Measurements from ENCODE around the gene TMEM109. TPM values are rescaled to one million over a fixed set of nuclear protein-coding genes. Genes with fewer than 3 reads are reported as not detected.

Gene TMEM109
- total and polyA plus RNA-seq, 2 of the 4 experiments (the other 2 are of a cell fraction): 15.1 to 69.7 TPM

DNA sequence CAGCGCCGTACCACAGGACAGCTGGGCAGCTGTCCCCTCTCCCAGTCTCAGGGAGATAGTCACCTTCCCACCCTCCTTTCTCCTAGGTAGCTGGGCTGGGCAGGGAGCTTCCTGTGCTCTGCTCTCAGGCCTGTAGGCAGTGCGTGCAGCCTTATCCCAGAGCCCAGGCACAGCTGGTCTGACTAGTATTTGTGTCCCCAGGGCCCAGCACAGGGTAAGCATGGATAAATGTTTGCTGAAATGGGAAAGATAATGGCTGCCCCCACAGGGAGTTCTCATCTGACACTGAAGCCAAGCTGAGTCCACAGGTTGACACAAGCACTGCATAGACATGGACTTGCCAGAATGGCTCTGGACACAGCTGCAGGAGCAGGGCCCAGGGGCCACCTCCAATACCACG lies 28.3 kb downstream of the TMEM109 start:
- ChIA-PET POLR2A (ENCODE audit: unreplicated experiment) (no interaction called here), CTCF (no interaction called here)
- Histone ChIP-seq H3K4ac (ENCODE audit: low read depth, low read length) (no peak overlapping the region), H3K27me3 (ENCODE audit: control insufficient read depth, insufficient read depth, low read length) (no peaks in the 10 kb centered on the region), H2AFZ (replicated peaks; ENCODE audit: low read length, poor library complexity) (no peak overlapping the region), H4K8ac (ENCODE audit: low read depth in 2 of 2, low read length in 2 of 2) (no peak overlapping the region), H3K4me1 (ENCODE audit: control insufficient read depth, insufficient read depth, low read length) (peaks cover 4% of the 10 kb centered on the region; the same call in 1 of the 2 replicates), H4K91ac (ENCODE audit: insufficient read depth, low read depth, low read length) (no peak overlapping the region), H4K20me1 (ENCODE audit: insufficient read depth, low read length) (no peaks in the 10 kb centered on the region), H3K9me3 (ENCODE audit: control insufficient read depth, insufficient read depth, low read length) (no peaks in the 10 kb centered on the region), H3K56ac (ENCODE audit: extremely low read depth, insufficient read depth, low read length) (no peak overlapping the region), H2AK9ac (replicated peaks; ENCODE audit: low read depth, low read length, poor library complexity) (no peak overlapping the region), H3K27ac (ENCODE audit: insufficient read depth, low read length) (no peak overlapping the region), H3K14ac (replicated peaks; ENCODE audit: low read depth, low read length) (no peak overlapping the region), H3K18ac (ENCODE audit: low read depth, low read length) (no peak overlapping the region), H3K36me3 (ENCODE audit: control insufficient read depth, insufficient read depth, low read length) (peaks cover 16% of the 10 kb centered on the region), H2BK20ac (ENCODE audit: low read depth, low read length) (no peak overlapping the region), H2BK5ac (ENCODE audit: low read depth, low read length, poor library complexity, severe bottlenecking) (no peak overlapping the region), H2BK120ac (ENCODE audit: low read depth, low read length) (no peak overlapping the region), H3K9ac (ENCODE audit: low read depth, low read length) (no peak overlapping the region), H3K9me1 (ENCODE audit: insufficient read depth, low read length) (0 out of 2 replicates have a peak, but pooled peaks cover 4% of the 10 kb centered on the region), H3K4me2 (ENCODE audit: low read depth, low read length) (no peak overlapping the region), H2AK5ac (ENCODE audit: low read depth, low read length) (no peak overlapping the region), H3K4me3 (ENCODE audit: insufficient read depth, low read depth, low read length) (no peak overlapping the region), H3K79me1 (ENCODE audit: low read depth in 1 of 2, low read length in 2 of 2) (no peaks in the 10 kb centered on the region), H2BK15ac (ENCODE audit: low read depth, low read length) (no peak overlapping the region), H3K23ac (ENCODE audit: low read depth, low read length) (no peak overlapping the region), H4K5ac (ENCODE audit: low read depth, low read length) (no peak overlapping the region)
- no CpG with 5 or more reads among the region's 4 CpGs for WGBS, 2 experiments (ENCODE audit: extremely low coverage in 2 of 2, insufficient read length in 1 of 2)
- no TSS peak for BruUV-seq (replicated peaks)
- in situ Hi-C loops (cut with MboI; ENCODE audit: low sequenced_read_pairs): no loop called here
- DNase-seq (no peak), ATAC-seq (ENCODE audit: low read depth) (no peak)
- dilution Hi-C loops (cut with HindIII; ENCODE audit: low sequenced_read_pairs, unreplicated experiment): no loop called here
- intact Hi-C loops (cut with micrococcal nuclease): no loop called here
- TF ChIP-seq, protein P1, sequence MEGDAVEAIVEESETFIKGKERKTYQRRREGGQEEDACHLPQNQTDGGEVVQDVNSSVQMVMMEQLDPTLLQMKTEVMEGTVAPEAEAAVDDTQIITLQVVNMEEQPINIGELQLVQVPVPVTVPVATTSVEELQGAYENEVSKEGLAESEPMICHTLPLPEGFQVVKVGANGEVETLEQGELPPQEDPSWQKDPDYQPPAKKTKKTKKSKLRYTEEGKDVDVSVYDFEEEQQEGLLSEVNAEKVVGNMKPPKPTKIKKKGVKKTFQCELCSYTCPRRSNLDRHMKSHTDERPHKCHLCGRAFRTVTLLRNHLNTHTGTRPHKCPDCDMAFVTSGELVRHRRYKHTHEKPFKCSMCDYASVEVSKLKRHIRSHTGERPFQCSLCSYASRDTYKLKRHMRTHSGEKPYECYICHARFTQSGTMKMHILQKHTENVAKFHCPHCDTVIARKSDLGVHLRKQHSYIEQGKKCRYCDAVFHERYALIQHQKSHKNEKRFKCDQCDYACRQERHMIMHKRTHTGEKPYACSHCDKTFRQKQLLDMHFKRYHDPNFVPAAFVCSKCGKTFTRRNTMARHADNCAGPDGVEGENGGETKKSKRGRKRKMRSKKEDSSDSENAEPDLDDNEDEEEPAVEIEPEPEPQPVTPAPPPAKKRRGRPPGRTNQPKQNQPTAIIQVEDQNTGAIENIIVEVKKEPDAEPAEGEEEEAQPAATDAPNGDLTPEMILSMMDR (conservative IDR thresholded peaks at IDR 0.05; ENCODE audit: low read depth, low read length): no peak
- TF ChIP-seq RFX5 (IDR thresholded peaks at IDR 0.05; ENCODE audit: low read depth, low read length) (no peak), CEBPB (IDR thresholded peaks at IDR 0.05; ENCODE audit: low read depth, low read length) (no peak), SMC3 (IDR thresholded peaks at IDR 0.05; ENCODE audit: low read depth, low read length) (no peak), NFE2L2 (IDR thresholded peaks at IDR 0.05; ENCODE audit: low read depth, low read length) (no peak), RCOR1 (IDR thresholded peaks at IDR 0.05; ENCODE audit: insufficient replicate concordance, low read length) (no peak), FOS (IDR thresholded peaks at IDR 0.05; ENCODE audit: low read depth, low read length) (no peak), POLR2A (IDR thresholded peaks at IDR 0.05; ENCODE audit: low read depth, low read length) (no peak), MAFK (IDR thresholded peaks at IDR 0.05; ENCODE audit: low read depth, low read length) (no peak), RAD21 (IDR thresholded peaks at IDR 0.05; ENCODE audit: low read length) (no peak)
- TF ChIP-seq, protein P2, sequence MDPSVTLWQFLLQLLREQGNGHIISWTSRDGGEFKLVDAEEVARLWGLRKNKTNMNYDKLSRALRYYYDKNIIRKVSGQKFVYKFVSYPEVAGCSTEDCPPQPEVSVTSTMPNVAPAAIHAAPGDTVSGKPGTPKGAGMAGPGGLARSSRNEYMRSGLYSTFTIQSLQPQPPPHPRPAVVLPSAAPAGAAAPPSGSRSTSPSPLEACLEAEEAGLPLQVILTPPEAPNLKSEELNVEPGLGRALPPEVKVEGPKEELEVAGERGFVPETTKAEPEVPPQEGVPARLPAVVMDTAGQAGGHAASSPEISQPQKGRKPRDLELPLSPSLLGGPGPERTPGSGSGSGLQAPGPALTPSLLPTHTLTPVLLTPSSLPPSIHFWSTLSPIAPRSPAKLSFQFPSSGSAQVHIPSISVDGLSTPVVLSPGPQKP (IDR thresholded peaks at IDR 0.05; ENCODE audit: borderline replicate concordance, low read depth, low read length): no peak
- TF ChIP-seq, protein P3, sequence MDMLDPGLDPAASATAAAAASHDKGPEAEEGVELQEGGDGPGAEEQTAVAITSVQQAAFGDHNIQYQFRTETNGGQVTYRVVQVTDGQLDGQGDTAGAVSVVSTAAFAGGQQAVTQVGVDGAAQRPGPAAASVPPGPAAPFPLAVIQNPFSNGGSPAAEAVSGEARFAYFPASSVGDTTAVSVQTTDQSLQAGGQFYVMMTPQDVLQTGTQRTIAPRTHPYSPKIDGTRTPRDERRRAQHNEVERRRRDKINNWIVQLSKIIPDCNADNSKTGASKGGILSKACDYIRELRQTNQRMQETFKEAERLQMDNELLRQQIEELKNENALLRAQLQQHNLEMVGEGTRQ (IDR thresholded peaks at IDR 0.05; ENCODE audit: low read depth, low read length): no peak
